Uterus (tissue), 2 donors: ENCODE data around the gene SLC25A26.

Experiments
- CTCF ChIP-seq, 4 experiments: fragments of 200-600 bp in 2 of 4; fragments of 450-650 bp in 2 of 4; sonication (generic) in 2 of 4; IDR thresholded peaks; one replicate each; pipeline ENCODE4 v1.5.1; 2016 to 2019; ENCODE audit warnings: antibody characterized with exemption in 4 of 4, mild to moderate bottlenecking in 2 of 4, moderate library complexity in 1 of 4
- POLR2A ChIP-seq, 2 donors: fragments of 450-650 bp; IDR thresholded peaks; one replicate each; pipeline ENCODE4 v1.6.1; 2016; ENCODE audit warnings: antibody characterized with exemption in 2 of 2, mild to moderate bottlenecking in 1 of 2, moderate library complexity in 1 of 2

- no peak for TF ChIP-seq POLR2A (IDR thresholded peaks at IDR 0.05)
- no peak for TF ChIP-seq CTCF (IDR thresholded peaks at IDR 0.05)
Measured at GRCh38 chr3:66279168-66279567, 58.4 kb downstream of the SLC25A26 start.
